Esophagus (tissue), 2 donors: ENCODE data around the gene MSH4. TPM values are rescaled to one million over a fixed set of nuclear protein-coding genes. Genes with fewer than 3 reads are reported as not detected.
"Not testable (repeated sequence)": the region's sequence is repeated elsewhere in the genome, so short reads cannot be mapped to it uniquely, and the experiment has no call there.

Experiments used
- H3K27ac ChIP-seq, 2 donors: one replicate each; pipeline ENCODE4 v1.5.1; 2013; ENCODE audit warnings: low read depth in 2 of 2, mild to moderate bottlenecking in 2 of 2, inconsistent platforms in 1 of 2, low read length in 1 of 2, moderate library complexity in 1 of 2
- H3K27me3 ChIP-seq, 2 donors: one replicate each; pipeline ENCODE4 v1.6.1; 2013; ENCODE audit warnings: low read length in 2 of 2, control low read depth in 1 of 2, mild to moderate bottlenecking in 1 of 2; ENCODE audit not compliant: insufficient read depth in 2 of 2, control insufficient read depth in 1 of 2
- H3K36me3 ChIP-seq, 2 donors: one replicate each; pipeline ENCODE4 v1.6.1; 2013; ENCODE audit warnings: low read length in 1 of 2; ENCODE audit not compliant: control insufficient read depth in 2 of 2, insufficient read depth in 2 of 2
- H3K4me1 ChIP-seq, 2 donors: one replicate each; pipeline ENCODE4 v1.6.1; 2013; ENCODE audit warnings: low read length in 1 of 2; ENCODE audit not compliant: control insufficient read depth in 2 of 2, insufficient read depth in 2 of 2
- H3K4me3 ChIP-seq, 2 donors: one replicate each; pipeline ENCODE4 v1.5.1; 2013; ENCODE audit warnings: low read length in 2 of 2, mild to moderate bottlenecking in 2 of 2, low read depth in 1 of 2, moderate library complexity in 1 of 2
- H3K9me3 ChIP-seq, 2 donors: one replicate each; pipeline ENCODE4 v1.6.1; 2013; ENCODE audit warnings: mild to moderate bottlenecking in 2 of 2, low read depth in 1 of 2, low read length in 1 of 2, moderate library complexity in 1 of 2; ENCODE audit not compliant: control insufficient read depth in 2 of 2, insufficient read depth in 1 of 2
- WGBS, 2 donors: extraction: QIAGEN DNeasy Blood & Tissue Kit; methylation state at CpG; one replicate each; pipeline ENCODE4 v1.1.7; 2013; 5-methylcytosine and 5-hydroxymethylcytosine counted together
- polyA plus RNA-seq, 2 donors: library from polyadenylated mRNA; stranded (reverse); fragments of 200-250 nt; gene quantifications; one replicate each; pipeline ENCODE4 v1.2.3, GENCODE V29; 2013
- donor health status: healthy with polysubstance abuse.
- donor health status: Bipolar disorder and iron deficiency.

The MSH4 gene
- polyA plus RNA-seq, 2 donors: 0.05 to 0.16 TPM

GRCh38 chr1:75792091-75792490 is 4.6 kb upstream of the MSH4 start:
- 91 to 96% methylated on average over 3 of the region's 3 CpGs for WGBS, 2 donors
- Histone ChIP-seq H3K4me1 (peaks cover 0 to 2% of the 10 kb centered on the region in 2 donors), H3K4me3 (no peak overlapping the region), H3K27me3 (no peaks in the 10 kb centered on the region), H3K36me3 (peaks cover 2 to 26% of the 10 kb centered on the region in 2 donors), H3K9me3 (no peaks in the 10 kb centered on the region), H3K27ac (no peak overlapping the region)

- no peaks in the 10 kb centered on the region for H3K27me3 ChIP-seq
- H3K9me3 ChIP-seq: no peaks in the 10 kb centered on the region
- H3K4me1 ChIP-seq: no peaks in the 10 kb centered on the region
- H3K36me3 ChIP-seq: peaks cover 2 to 28% of the 10 kb centered on the region in 2 donors
- 97% methylated on average over 2 of the region's 2 CpGs for WGBS, 2 donors
- no peak overlapping the region for H3K27ac ChIP-seq
- no peak overlapping the region for H3K4me3 ChIP-seq
Observed at GRCh38 chr1:75794382-75794781, 2.3 kb upstream of the MSH4 start.

- no peaks in the 10 kb centered on the region for H3K4me1 ChIP-seq
- no peaks in the 10 kb centered on the region for H3K27me3 ChIP-seq
- peaks cover 2 to 28% of the 10 kb centered on the region in 2 donors for H3K36me3 ChIP-seq
- H3K4me3 ChIP-seq: no peak overlapping the region
- WGBS, 2 donors: 93 to 98% methylated on average over 4 of the region's 4 CpGs
- no peaks in the 10 kb centered on the region for H3K9me3 ChIP-seq
- no peak overlapping the region for H3K27ac ChIP-seq
Observed at GRCh38 chr1:75795703-75796193, 934 bp upstream of the MSH4 start.

- Histone ChIP-seq H3K4me3 (no peak overlapping the region), H3K4me1 (no peaks in the 10 kb centered on the region), H3K9me3 (no peaks in the 10 kb centered on the region), H3K27ac (no peak overlapping the region), H3K36me3 (peaks cover 2 to 26% of the 10 kb centered on the region in 2 donors), H3K27me3 (no peaks in the 10 kb centered on the region)
- WGBS, 2 donors: 81 to 82% methylated on average over 6 of the region's 6 CpGs
Observed at GRCh38 chr1:75797273-75797588, 549 bp downstream of the MSH4 start.

GRCh38 chr1:75797606-75798216 is 1.0 kb downstream of the MSH4 start:
- H3K36me3 ChIP-seq: peaks cover 2 to 24% of the 10 kb centered on the region in 2 donors
- no peaks in the 10 kb centered on the region for H3K4me1 ChIP-seq
- H3K27me3 ChIP-seq: no peaks in the 10 kb centered on the region
- H3K27ac ChIP-seq: no peak overlapping the region
- H3K4me3 ChIP-seq: no peak overlapping the region
- 90 to 93% methylated on average over 13 of the region's 13 CpGs for WGBS, 2 donors
- H3K9me3 ChIP-seq: no peaks in the 10 kb centered on the region

- H3K27ac ChIP-seq, H3K9me3 ChIP-seq, H3K4me3 ChIP-seq, H3K36me3 ChIP-seq, H3K4me1 ChIP-seq, H3K27me3 ChIP-seq: not testable (repeated sequence)
- 98% methylated on average over 2 of the region's 2 CpGs for WGBS, 2 donors
Observed at GRCh38 chr1:75801480-75801879, 4.8 kb downstream of the MSH4 start.

- Histone ChIP-seq H3K4me1 (no peaks in the 10 kb centered on the region), H3K9me3 (no peaks in the 10 kb centered on the region), H3K36me3 (no peaks in the 10 kb centered on the region), H3K27ac (no peak overlapping the region), H3K27me3 (no peaks in the 10 kb centered on the region), H3K4me3 (no peak overlapping the region)
- WGBS, 2 donors: 86 to 88% methylated on average over 4 of the region's 4 CpGs
Observed at GRCh38 chr1:75808921-75809320, 12.2 kb downstream of the MSH4 start.

GRCh38 chr1:75810113-75810512 is 13.4 kb downstream of the MSH4 start:
- H3K27me3 ChIP-seq, H3K36me3 ChIP-seq, H3K9me3 ChIP-seq, H3K27ac ChIP-seq, H3K4me1 ChIP-seq, H3K4me3 ChIP-seq: not testable (repeated sequence)
- 87 to 93% methylated on average over 3 of the region's 3 CpGs for WGBS, 2 donors

GRCh38 chr1:75811211-75811981 is 14.7 kb downstream of the MSH4 start:
- H3K36me3 ChIP-seq: no peaks in the 10 kb centered on the region
- H3K9me3 ChIP-seq: no peaks in the 10 kb centered on the region
- H3K4me1 ChIP-seq: no peaks in the 10 kb centered on the region
- 75 to 77% methylated on average over 1 of the region's 1 CpG for WGBS, 2 donors
- no peaks in the 10 kb centered on the region for H3K27me3 ChIP-seq
- no peak overlapping the region for H3K27ac ChIP-seq
- no peak overlapping the region for H3K4me3 ChIP-seq

GRCh38 chr1:75812065-75812464 is 15.4 kb downstream of the MSH4 start:
- Histone ChIP-seq H3K4me3 (no peak overlapping the region), H3K4me1 (no peaks in the 10 kb centered on the region), H3K9me3 (no peaks in the 10 kb centered on the region), H3K27me3 (no peaks in the 10 kb centered on the region), H3K36me3 (no peaks in the 10 kb centered on the region), H3K27ac (no peak overlapping the region)
- 71 to 83% methylated on average over 3 of the region's 3 CpGs for WGBS, 2 donors
